ENCODE data around the gene ZDHHC11B.
"Not testable (repeated sequence)": the region's sequence is repeated elsewhere in the genome, so short reads cannot be mapped to it uniquely, and the experiment has no call there.

The ZDHHC11B gene

GRCh38 chr5:708848-709517 is 75.5 kb downstream of the ZDHHC11B start:
- not testable (repeated sequence) for DNase-seq

DNA sequence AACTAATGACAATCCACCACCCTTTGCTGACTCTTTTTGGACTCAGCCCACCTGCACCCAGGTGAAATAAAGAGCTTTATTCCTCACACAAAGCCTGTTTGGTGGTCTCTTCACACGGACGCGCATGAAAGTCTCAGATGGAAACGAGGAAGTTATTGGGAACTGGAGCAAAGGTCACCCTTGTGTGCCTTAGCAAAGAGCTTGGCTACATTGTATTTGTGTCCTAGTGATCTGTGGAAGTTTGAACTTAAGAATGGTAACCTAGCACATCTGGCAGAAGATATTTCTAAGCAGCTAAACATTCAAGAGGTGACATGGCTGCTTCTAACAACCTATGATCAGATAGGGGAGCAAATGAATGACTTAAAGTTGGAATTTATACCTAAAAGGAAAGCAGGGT is 76.2 kb downstream of the ZDHHC11B start:
- not testable (repeated sequence) for DNase-seq

DNA sequence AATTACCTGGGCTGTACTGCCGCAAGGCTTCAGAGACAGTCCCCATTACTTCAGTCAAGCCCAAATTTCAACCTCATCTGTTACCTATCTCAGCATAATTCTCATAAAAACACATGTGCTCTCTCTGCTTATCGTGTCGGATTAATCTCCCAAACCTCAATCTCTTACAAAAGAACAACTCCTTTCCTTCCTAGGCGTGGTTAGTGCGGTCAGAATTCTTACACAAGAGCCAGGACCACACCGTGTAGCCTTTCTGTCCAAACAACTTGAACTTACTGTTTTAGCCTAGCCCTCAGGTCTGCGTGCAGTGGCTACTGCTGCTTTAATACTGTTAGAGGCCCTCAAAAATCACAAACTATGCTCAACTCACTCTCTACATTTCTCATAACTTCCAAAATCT is 78.4 kb downstream of the ZDHHC11B start:
- DNase-seq = not testable (repeated sequence)

DNA sequence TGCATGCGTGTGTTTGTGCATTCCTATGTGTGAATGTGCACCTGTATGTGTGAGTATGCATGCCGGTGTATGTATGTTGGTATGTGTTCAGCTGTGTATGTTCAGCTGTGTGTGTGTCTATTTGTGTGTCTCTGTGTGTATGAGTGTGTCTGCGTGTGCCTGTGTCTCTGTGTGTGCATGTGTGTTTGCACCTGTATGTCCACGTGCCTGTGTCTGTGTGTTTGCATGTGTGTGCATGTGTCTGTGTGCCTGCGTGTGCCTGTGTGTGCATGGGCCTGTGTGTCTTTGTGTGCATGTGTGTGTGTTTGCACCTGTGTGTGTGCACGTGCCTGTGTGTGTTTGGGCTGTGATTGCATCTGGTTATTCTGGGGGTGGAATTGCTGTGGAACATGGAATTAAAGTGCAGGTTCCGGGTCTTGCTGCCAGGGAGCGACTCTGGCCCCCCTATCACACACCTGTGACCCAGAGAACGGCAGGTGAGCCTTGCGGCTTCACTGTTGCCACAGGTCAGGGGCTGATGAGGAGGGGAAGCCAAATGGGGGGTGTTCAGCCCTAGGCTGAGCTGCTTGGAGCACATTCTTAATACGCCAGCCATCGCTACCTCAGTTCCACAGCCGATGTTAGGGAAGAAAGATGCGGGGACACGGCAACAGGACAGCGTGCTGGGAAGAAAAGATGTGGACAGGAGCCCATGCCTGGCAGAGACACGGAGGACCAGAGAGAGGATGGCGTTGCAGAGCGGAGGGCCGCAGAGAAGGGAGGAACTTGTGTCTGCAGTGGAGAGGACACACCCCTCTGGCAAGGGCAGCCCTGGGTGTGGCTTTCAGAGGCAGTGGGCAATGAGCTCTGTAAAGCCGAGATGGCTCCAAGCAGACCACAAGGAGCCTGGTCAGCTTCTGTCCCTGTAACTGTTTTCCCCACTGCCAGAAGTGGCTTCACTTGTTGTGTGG is 87.5 kb downstream of the ZDHHC11B start:
- DNase-seq = not testable (repeated sequence)

- DNase-seq = not testable (repeated sequence)
These were observed 88.3 kb downstream of the ZDHHC11B start for GRCh38 chr5:696191-696590.

- not testable (repeated sequence) for DNase-seq
These were observed 89.1 kb downstream of the ZDHHC11B start for GRCh38 chr5:695475-695874.

GRCh38 chr5:694042-694431 is 90.5 kb downstream of the ZDHHC11B start:
- peak; percentile 57 for DNase-seq

- peak; percentile 99 for DNase-seq
These were observed 91.1 kb downstream of the ZDHHC11B start, which contains the start of gene TPPP for GRCh38 chr5:693271-694041. Gene TPPP (minus strand): TSS chr5:693352. CDS start chr5:678060, 15,292 bp downstream.

DNA sequence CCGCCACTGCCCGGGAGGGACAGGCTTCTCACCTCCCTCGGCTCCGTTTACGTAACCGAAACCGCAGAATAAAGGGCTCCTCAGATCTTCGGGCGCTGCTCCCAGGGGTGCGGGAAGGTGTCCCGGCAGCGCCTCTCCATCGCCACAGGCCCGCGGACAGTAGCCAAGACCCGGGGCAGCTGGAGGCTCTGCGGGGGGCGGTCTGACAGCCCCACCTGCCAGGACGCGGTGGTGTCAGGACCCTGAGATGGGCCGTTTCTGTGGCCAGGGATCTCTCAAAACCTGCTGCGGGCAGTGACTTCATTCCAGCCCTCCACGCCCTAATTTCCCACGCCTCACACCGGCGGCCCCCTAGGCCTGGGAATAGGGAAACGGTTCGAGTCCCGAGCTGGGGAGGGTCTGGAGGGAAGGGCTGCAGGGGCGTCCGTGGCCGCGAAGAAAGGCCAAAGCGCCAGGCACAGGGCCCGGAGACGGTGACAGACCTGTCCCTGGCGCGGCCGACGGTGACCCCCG is 91.9 kb downstream of the ZDHHC11B start:
- DNase-seq = peak; percentile 79

GRCh38 chr5:691817-692528 is 92.6 kb downstream of the ZDHHC11B start:
- peak; percentile 57 for DNase-seq

GRCh38 chr5:691049-691448 is 93.5 kb downstream of the ZDHHC11B start:
- not testable (repeated sequence) for DNase-seq

DNA sequence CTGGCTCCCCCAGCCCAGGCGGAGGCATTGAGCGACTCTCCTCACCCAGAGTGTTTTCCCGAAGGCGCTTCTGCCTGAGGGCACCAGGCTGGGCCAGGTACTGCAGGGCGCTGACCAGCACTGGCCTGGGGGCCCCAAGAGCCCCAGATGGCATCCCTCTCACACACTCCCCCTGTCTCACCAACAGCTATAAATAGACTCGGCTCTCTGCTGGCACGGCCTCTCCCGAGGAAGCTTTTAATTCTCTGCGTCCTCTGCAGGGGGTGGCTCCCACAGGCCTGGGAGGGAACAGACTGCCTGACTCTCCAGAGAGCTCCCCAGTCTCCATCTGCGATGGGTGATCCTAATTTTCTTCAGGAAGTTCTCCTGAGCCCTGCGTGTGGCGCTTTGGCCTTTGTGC is 94.2 kb downstream of the ZDHHC11B start:
- not testable (repeated sequence) for DNase-seq

- DNase-seq = not testable (repeated sequence)
These were observed 96.0 kb downstream of the ZDHHC11B start for GRCh38 chr5:688348-689010.

- not testable (repeated sequence) for DNase-seq
These were observed 97.6 kb downstream of the ZDHHC11B start for GRCh38 chr5:686936-687335.

GRCh38 chr5:686172-686523 is 98.4 kb downstream of the ZDHHC11B start:
- not testable (repeated sequence) for DNase-seq

GRCh38 chr5:685262-686171 is 99.0 kb downstream of the ZDHHC11B start:
- DNase-seq = no peak

DNA sequence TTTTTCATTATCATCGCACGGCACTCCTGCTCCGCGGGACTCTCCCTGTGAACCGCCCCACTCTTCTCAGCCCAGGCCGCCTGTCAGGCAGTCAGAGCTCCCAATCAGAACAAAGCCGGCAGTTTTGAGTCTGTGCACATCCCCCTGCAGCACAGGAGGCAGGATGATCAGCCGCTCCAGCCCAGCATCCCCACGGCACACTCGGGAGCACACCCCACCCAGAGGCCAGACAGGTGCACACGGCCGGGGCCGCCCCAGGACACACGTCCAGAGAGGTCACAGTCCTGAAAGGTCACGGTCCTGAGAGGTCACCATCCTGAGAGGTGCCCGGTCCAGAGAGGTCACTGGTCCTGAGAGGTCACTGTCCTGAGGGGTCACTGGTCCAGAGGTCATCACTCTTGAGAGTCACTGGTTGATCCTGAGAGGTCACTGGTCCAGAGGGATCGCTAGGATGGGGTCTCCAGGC is 99.7 kb downstream of the ZDHHC11B start:
- DNase-seq = no peak

- no peak for DNase-seq
These were observed 100.7 kb downstream of the ZDHHC11B start for GRCh38 chr5:683551-684481.

Measured in DMS53 (cell line).